ENCODE measurements around the gene IQCE. TPM values are rescaled to one million over a fixed set of nuclear protein-coding genes. Genes with fewer than 3 reads are reported as not detected.

IQCE gene
- total RNA-seq, 2 experiments from 2014 or later = 7.2 to 8.4 TPM

DNA sequence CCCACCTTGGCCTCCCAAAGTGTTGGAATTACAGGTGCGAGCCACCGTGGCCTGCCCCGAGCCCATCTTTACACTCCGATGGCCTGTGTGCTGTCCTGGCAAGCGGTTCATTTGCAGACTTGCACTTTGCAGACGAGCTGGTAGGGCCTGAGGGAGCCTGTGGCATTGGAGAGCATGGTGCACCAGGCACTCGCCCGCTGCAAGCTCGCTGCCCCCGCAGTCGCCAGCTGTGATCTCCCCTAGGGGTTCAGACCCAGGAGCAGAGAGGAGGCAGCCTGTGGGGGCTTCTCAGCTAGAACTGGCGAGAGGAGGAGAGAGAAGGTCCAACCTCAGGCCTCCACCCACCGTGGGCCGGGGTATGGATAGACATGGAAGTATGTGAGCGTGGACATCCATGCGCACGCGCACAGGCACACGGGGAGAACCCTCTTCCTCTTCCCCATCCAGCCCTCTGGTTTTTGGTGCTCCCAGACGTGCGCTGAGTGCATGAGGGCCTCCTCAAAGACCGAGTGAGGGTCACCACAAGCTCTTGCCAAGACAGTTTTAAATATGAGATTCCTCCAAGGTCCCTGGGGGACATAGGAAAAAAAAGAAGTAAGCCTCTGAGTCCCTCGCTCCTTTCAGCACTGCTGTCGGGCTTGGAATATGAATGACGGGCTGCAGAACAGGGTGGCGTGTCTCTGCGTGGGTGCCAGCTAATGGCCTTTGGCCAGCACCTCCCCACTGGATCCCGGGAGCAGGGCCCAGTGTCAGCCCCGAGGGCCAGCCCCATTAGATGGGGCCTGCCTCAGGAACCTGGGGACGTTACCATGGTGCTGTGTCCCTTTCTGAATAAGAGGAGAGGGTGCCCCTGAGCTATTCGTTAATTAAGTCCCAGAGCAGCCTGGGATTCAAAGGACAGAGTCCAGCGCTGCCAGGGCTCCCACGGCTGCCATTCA is 57.9 kb downstream of the IQCE start:
- POLR2A ChIA-PET = no interaction called here
- no peaks in the 10 kb centered on the region for H3K9me3 Mint-ChIP-seq (ENCODE audit: low read depth)
- H3K4me1 Mint-ChIP-seq = no peaks in the 10 kb centered on the region
- ATAC-seq (no peak), DNase-seq (no peak)
- H3K36me3 Mint-ChIP-seq (ENCODE audit: low read depth) = no peaks in the 10 kb centered on the region
- no peak overlapping the region for H3K27ac Mint-ChIP-seq
- H3K27me3 Mint-ChIP-seq = peaks cover 4% of the 10 kb centered on the region
- H3K4me3 Mint-ChIP-seq = no peak overlapping the region
- intact Hi-C loops (cut with DNase I, micrococcal nuclease) = no loop called here
- CTCF ChIA-PET = no interaction called here

DNA sequence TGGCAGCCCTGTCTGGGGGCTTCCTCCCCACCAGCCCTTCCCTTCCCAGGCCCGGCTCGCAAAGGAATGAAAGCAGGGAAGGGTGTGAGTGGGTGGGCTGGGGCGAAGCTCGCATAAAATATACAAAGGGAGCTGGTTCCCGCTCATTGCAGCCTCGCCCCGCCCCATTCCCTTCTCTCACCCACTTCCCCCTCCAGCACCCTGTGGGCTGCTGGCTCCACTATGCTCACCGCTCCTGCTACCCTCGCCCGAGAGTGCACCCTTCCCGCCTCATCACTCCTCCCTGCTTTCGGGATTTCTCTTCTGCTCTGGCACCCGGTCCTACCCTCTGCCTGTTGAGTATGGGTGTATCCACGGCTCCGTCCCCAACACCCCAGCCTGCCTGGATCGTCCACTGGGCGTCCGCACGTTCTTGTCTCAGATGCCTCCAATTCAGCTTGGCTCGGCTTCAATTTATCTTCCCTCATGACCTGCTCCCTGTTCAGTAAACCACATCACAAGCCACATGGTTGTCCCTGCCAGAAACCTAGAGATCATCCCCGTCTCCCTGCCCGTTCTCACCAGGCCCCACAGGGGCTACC is 58.6 kb downstream of the IQCE start:
- Mint-ChIP-seq H3K4me1 (no peaks in the 10 kb centered on the region), H3K4me3 (no peak overlapping the region), H3K36me3 (ENCODE audit: low read depth) (no peaks in the 10 kb centered on the region), H3K27me3 (peaks cover 4% of the 10 kb centered on the region), H3K27ac (no peak overlapping the region), H3K9me3 (ENCODE audit: low read depth) (no peaks in the 10 kb centered on the region)
- ChIA-PET POLR2A (no interaction called here), CTCF (no interaction called here)
- DNase-seq (no peak), ATAC-seq (no peak)
- intact Hi-C loops (cut with DNase I, micrococcal nuclease) = no loop called here

DNA sequence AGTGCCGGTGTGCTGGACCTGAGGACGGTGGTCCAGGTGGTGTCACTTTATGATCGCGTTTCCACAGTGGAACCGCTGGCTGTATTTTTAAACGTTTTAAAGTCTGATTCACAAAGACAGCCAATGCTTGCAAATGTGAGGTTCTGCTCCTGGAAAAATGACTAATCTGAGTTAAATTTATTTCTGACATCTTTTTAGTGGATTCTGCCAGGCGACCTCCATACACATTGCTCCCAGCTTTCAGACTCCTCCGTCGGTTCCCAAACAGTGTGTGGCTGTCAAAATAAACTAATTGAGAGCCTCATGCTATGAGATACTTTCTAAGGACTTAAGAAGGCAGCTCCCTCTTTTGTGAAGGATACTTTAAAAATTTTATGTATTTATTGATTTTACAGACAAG is 60.3 kb downstream of the IQCE start:
- Mint-ChIP-seq H3K27me3 (peaks cover 4% of the 10 kb centered on the region), H3K4me3 (no peak overlapping the region), H3K27ac (no peak overlapping the region), H3K4me1 (no peaks in the 10 kb centered on the region), H3K9me3 (ENCODE audit: low read depth) (no peaks in the 10 kb centered on the region), H3K36me3 (ENCODE audit: low read depth) (no peaks in the 10 kb centered on the region)
- intact Hi-C loops (cut with DNase I, micrococcal nuclease) = no loop called here
- ChIA-PET POLR2A (no interaction called here), CTCF (interaction anchor here (0.7 to 2.3 kb wide), 2 partner anchors 10 to 226 kb away, joined by 3 to 7 read pairs; no protein-coding TSS in a partner anchor)
- no peak for ATAC-seq
- no peak for DNase-seq

DNA sequence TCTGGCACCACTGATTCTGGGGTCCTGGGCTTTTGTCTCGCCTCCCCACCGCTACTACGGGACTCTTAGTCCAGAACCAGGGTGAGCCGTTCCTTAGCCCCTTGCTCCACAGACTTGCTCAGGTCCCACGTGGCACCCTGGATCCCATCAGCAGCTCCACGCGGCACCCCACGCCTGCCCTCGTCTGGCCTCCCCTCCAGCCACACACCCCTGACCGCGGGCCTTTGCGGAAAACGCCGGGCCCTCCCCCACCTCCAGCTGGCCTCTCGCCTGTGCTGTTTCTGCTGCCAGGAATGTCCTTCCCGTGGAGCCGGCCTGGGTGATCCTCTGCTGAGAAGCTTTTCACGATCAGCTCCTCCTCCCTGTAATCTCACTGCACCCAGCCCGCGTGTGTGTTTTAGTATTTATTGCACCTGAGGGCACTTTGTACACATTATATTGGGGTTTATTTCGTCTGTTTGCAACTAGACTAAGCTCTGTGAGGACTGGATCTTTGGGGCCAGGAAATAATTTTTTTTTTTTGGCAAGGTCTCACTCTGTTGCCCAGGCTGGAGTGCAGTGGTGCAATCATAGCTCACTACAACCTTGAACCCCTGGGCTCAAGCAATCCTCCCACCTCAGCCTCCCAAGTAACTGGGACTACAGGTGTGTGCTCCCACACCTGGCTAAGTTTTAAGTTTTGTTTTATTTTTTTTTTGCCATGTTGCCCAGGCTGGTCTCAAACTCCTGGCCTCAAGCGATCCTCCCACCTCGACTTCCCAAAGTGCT is 62.5 kb downstream of the IQCE start:
- Mint-ChIP-seq H3K27me3 (peaks cover 4% of the 10 kb centered on the region), H3K4me1 (no peaks in the 10 kb centered on the region), H3K36me3 (ENCODE audit: low read depth) (no peaks in the 10 kb centered on the region), H3K9me3 (ENCODE audit: low read depth) (no peaks in the 10 kb centered on the region), H3K4me3 (no peak overlapping the region), H3K27ac (no peak overlapping the region)
- intact Hi-C loops (cut with DNase I, micrococcal nuclease) = no loop called here
- ChIA-PET CTCF (interaction anchor here (1.2 kb wide), 1 partner anchor 170 kb away, joined by 3 read pairs; no protein-coding TSS in a partner anchor), POLR2A (no interaction called here)
- DNase-seq (no peak), ATAC-seq (no peak)

DNA sequence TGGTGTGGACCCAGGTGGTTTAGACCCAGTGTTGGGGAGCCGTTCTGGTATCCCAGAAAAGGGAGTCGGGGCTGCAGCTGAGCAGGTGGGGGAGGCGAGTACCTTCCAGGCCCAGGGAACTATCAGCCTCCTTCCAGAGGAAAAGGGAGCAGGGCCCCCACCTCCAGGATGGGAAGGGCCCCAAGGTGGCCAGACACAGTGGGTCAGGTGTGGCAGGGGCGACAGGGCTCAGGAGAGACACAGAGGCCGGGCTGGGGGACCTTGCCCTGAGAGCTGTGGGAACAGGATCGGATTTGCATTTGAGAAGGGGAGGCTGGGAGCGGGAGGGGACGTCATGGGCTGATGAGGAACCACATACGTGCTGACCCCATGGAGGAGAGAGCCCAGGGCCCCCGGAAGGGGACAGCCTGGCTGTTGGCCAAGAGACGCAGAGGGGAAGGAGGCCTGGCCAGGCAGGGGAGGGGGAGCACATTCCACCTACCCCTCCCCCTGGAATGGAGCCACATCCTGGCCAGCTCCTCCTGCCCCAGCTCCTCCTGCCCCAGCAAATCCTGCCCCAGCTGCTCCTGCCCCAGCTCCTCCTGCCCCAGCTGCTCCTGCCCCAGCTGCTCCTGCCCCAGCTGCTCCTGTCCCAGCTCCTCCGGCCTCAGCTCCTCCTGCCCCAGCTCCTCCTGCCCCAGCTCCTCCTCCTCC is 63.3 kb downstream of the IQCE start:
- intact Hi-C loops (cut with DNase I, micrococcal nuclease) = no loop called here
- Mint-ChIP-seq H3K4me3 (no peak overlapping the region), H3K9me3 (ENCODE audit: low read depth) (no peaks in the 10 kb centered on the region), H3K27me3 (peaks cover 5% of the 10 kb centered on the region), H3K36me3 (ENCODE audit: low read depth) (no peaks in the 10 kb centered on the region), H3K4me1 (no peaks in the 10 kb centered on the region), H3K27ac (no peak overlapping the region)
- CTCF ChIA-PET = interaction anchor here (0.8 kb wide), 1 partner anchor 111 kb away, joined by 3 read pairs; no protein-coding TSS in a partner anchor
- ATAC-seq = no peak
- POLR2A ChIA-PET = no interaction called here
- DNase-seq = no peak

DNA sequence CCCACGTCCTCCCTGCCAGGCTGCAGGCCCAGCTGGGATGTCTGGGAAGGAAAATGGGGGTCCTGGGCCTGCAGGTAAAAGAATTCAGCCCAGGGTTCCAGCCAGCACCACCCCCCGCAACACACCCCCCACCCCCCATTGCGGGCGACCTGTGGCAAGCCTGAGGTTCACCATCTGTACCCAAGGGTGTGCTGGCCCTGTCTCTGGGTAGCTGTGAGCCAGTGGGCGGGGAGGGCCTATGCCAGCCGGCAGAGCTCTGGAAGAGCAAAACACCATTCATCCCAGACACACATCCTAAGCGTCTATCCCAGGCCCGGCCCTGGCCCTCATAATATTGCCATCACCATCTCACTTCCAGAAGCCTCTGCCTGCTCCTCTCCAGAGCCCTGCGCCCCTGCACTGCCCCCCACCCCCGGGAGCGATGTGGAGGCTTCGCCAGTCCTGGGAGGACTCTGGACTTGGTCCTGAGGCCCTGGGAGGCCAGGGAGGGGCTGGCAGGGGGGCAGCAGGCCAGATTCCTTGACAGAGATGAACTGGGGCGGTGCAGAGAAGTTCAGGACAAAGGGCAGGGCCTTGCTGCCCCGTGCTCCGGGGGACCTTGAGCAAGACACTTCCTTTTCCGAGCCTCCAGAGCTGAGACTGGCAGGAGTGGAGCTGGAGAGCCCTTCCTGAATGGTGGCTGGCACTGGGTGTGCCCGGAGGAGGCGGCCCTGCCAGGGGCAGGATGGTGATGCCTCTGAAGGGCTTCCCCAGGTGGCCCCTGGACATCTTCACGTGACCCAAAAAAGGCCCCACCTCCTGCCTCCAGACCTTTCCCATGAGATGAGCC is 64.3 kb downstream of the IQCE start:
- Mint-ChIP-seq H3K4me1 (no peaks in the 10 kb centered on the region), H3K27me3 (peaks cover 2% of the 10 kb centered on the region), H3K27ac (no peak overlapping the region), H3K4me3 (no peak overlapping the region), H3K9me3 (ENCODE audit: low read depth) (no peaks in the 10 kb centered on the region), H3K36me3 (ENCODE audit: low read depth) (no peaks in the 10 kb centered on the region)
- DNase-seq (no peak), ATAC-seq (no peak)
- intact Hi-C loops (cut with DNase I, micrococcal nuclease) = no loop called here
- CTCF ChIA-PET = no interaction called here
- POLR2A ChIA-PET = no interaction called here

DNA sequence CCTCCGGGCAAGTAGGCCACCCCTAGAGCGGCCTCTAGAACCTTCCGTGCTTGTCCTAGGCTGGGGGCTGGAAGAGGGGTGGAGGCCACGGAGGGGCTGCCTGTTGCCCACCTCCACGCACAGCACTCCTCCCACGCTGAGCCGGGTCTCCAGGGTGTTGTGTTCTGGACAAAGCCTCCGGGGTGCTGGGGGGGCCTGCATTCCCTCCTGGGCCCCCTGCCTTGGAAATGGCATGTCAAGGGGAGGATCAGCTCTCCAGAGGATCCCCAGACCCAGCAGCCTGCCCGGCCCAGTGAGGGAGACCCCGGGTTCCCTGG is 64.9 kb downstream of the IQCE start:
- Mint-ChIP-seq H3K4me1 (no peaks in the 10 kb centered on the region), H3K4me3 (no peak overlapping the region), H3K36me3 (ENCODE audit: low read depth) (no peaks in the 10 kb centered on the region), H3K9me3 (ENCODE audit: low read depth) (no peaks in the 10 kb centered on the region), H3K27me3 (peaks cover 2% of the 10 kb centered on the region), H3K27ac (no peak overlapping the region)
- ATAC-seq = no peak
- no peak for DNase-seq
- intact Hi-C loops (cut with DNase I, micrococcal nuclease) = no loop called here
- POLR2A ChIA-PET = no interaction called here
- CTCF ChIA-PET = no interaction called here

DNA sequence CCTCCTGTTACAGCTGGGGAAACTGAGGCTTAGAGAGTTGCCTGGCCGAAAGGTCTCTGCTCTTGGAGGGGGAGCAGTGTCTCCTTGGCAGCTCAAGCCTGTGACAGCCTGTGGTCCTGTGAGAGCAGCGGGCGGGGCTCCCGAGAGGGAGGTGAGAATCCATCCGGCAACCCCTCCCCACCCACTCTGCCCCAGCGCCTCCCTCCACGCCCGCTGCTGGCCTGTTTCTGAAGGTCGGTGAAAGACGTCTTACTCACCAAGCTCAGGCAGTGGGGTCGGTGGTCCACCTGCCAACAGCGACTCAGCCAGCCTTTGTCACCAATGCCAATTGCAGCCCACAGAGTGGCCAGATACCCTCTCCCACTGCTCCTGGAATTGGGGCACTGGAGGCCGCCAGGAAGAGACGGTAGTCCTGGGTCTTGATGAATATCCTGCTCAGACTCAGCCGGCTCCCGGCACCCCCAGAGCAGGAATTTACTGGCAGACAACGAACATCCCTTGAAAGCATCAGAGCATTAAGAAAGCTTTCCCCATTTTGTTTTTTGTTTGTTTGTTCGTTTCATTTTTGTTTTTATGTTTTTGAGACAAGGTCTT is 65.6 kb downstream of the IQCE start:
- Mint-ChIP-seq H3K9me3 (ENCODE audit: low read depth) (no peaks in the 10 kb centered on the region), H3K4me3 (no peak overlapping the region), H3K27ac (no peak overlapping the region), H3K27me3 (peaks cover 2% of the 10 kb centered on the region), H3K4me1 (no peaks in the 10 kb centered on the region), H3K36me3 (ENCODE audit: low read depth) (no peaks in the 10 kb centered on the region)
- ATAC-seq (no peak), DNase-seq (no peak)
- ChIA-PET CTCF (interaction anchor here (1.0 kb wide), 1 partner anchor 30 kb away, joined by 3 read pairs; no protein-coding TSS in a partner anchor), POLR2A (no interaction called here)
- intact Hi-C loops (cut with DNase I, micrococcal nuclease) = no loop called here

DNA sequence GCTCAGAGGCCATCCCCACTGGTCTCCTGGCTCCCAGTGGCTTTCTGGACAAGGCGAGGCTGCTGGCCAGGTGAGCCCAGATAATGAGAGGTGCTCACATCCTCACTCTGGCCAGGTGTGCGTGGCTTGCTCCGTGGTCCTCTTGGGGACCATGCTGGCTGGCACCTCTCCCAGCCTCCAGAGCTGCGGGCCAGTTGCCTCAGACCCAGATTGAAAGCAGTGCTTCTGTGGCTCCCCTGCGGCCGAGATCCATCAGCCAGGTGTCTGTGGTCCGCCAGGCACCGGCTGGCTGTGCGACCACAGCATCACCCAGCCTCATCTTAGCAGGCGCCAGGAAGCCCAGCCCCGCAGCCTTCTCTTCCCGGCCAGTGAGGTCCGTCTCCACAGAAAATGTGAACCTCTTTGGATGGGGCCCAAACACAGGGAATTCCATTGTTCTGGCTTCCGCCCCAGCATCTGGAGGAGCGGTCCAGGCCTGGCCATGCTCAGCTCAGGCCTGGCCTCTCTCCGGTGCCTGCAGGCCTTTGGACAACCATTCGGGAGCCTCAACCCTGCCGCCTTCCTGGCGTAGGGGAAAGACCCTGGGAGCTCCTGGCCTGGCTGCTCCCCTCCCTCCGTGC is 67.8 kb downstream of the IQCE start:
- Mint-ChIP-seq H3K4me1 (peaks cover 2% of the 10 kb centered on the region), H3K36me3 (ENCODE audit: low read depth) (no peaks in the 10 kb centered on the region), H3K4me3 (no peak overlapping the region), H3K27ac (no peak overlapping the region), H3K9me3 (ENCODE audit: low read depth) (no peaks in the 10 kb centered on the region), H3K27me3 (peaks cover 2% of the 10 kb centered on the region)
- ChIA-PET CTCF (interaction anchor here (0.6 kb wide), 1 partner anchor 140 kb away, joined by 3 read pairs; no protein-coding TSS in a partner anchor), POLR2A (no interaction called here)
- intact Hi-C loops (cut with DNase I, micrococcal nuclease) = no loop called here
- ATAC-seq (no peak), DNase-seq (no peak)

DNA sequence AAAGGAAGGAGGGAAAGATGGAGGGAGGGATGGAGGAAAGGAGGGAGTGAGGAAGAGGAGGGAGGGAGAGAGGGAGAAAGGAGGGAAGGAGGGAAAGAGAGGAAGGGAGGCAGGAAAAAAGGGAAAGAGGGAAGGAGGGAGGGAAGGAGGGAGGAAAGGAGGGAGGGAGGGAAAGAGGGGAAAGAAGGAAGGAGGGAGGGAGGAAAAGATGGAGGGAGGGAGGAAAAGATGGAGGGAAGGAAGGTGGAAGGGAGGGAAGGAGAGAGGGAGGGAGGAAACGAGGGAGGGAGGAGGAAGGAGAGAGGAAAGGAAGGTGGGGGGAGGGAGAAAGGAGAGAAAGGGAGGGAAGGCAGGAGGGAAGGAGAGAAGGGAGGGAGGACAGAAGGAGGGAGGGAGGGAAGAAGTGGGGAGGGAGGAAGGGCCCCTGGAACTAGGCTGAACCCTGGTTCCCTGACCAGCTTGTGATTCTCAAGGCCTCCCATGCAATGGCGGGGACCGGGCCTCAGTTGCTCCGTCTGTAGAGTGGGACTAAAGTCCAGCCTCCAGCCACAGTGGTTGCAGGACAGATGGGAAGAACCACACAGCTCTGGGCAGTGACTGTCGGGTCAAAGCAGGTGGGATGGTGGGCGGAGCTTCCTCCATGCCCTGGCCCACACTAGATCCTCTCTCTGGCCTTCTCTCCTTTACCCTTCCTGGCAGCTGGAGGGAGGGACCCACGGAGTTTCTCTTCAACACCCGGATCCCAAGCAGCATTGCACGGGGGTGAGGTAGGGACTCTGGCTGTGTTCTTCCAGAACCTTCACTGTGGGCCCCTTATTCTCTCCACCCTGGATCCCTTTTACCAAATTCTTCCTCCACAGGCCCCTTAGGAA is 68.7 kb downstream of the IQCE start:
- H3K27me3 Mint-ChIP-seq = peaks cover 2% of the 10 kb centered on the region
- H3K4me1 Mint-ChIP-seq = peaks cover 2% of the 10 kb centered on the region
- ATAC-seq (no peak), DNase-seq (no peak)
- no peak overlapping the region for H3K4me3 Mint-ChIP-seq
- ChIA-PET CTCF (no interaction called here), POLR2A (no interaction called here)
- H3K36me3 Mint-ChIP-seq (ENCODE audit: low read depth) = no peaks in the 10 kb centered on the region
- no peaks in the 10 kb centered on the region for H3K9me3 Mint-ChIP-seq (ENCODE audit: low read depth)
- intact Hi-C loops (cut with DNase I, micrococcal nuclease) = no loop called here
- H3K27ac Mint-ChIP-seq = no peak overlapping the region
